ENCODE results near the gene EVA1B. TPM values are rescaled to one million over a fixed set of nuclear protein-coding genes. Genes with fewer than 3 reads are reported as not detected.

EVA1B gene
- total and polyA plus RNA-seq, 2 donors (not counting 3 experiments of a cell fraction or from before 2014, with no cell fraction given), result 64.7 to 132 TPM

GRCh38 chr1:36320291-36320761 is 3.1 kb downstream of the EVA1B start:
- ChIA-PET POLR2A (no interaction called here), CTCF (interaction anchor here (1.1 kb wide), 1 partner anchor 20 kb away, joined by 4 read pairs; no protein-coding TSS in a partner anchor)
- H2AFZ ChIP-seq (ENCODE audit: low read depth, low read length), result no peak overlapping the region
- H3K27ac ChIP-seq (ENCODE audit: insufficient read depth, low read depth, low read length), result no peak overlapping the region
- H3K36me3 ChIP-seq (ENCODE audit: control insufficient read depth in 2 of 2, extremely low read depth in 1 of 2, insufficient read depth in 2 of 2, low read length in 2 of 2), result peaks cover 0 to 5% of the 10 kb centered on the region in 2 experiments
- H3K4me2 ChIP-seq (ENCODE audit: insufficient read depth, low read length), result no peak overlapping the region
- no peak overlapping the region for H3K4me3 ChIP-seq (replicated peaks in 1 of 3; ENCODE audit: insufficient read depth in 1 of 3, low read depth in 1 of 3, low read length in 3 of 3)
- H4K20me1 ChIP-seq (replicated peaks; ENCODE audit: control insufficient read depth, extremely low read depth, insufficient read depth, low read length), result no peaks in the 10 kb centered on the region
- dilution Hi-C loops (cut with MboI; ENCODE audit: extremely low pct_ligation_motif_present, low sequenced_read_pairs), result no loop called here
- H3K79me2 ChIP-seq (ENCODE audit: control insufficient read depth, insufficient read depth, low read length), result peaks cover 14% of the 10 kb centered on the region
- peaks cover 13% of the 10 kb centered on the region for H3K4me1 ChIP-seq (ENCODE audit: control insufficient read depth, extremely low read depth, insufficient read depth, low read length)
- no peaks in the 10 kb centered on the region for H3K9me3 ChIP-seq (replicated peaks; ENCODE audit: control insufficient read depth, insufficient read depth, low read length)
- no TSS peak for BruUV-seq (replicated peaks)
- no peak overlapping the region for H3K9ac ChIP-seq (replicated peaks; ENCODE audit: extremely low read depth, insufficient read depth, low read length)
- H3K9me1 ChIP-seq (replicated peaks; ENCODE audit: control insufficient read depth, extremely low read depth, insufficient read depth, low read length), result no peaks in the 10 kb centered on the region
- no peak for DNase-seq (ENCODE audit: low read depth, low spot score)
- TF ChIP-seq CTCF (IDR thresholded peaks at IDR 0.05; ENCODE audit: extremely low read depth in 1 of 2, insufficient read depth in 1 of 2, low read depth in 1 of 2, low read length in 2 of 2), result no peak
- TF ChIP-seq JUN (IDR thresholded peaks at IDR 0.05; ENCODE audit: borderline replicate concordance, insufficient read depth, insufficient read length, low read depth), result no peak
- no peak for TF ChIP-seq GATA2 (IDR thresholded peaks at IDR 0.05; ENCODE audit: insufficient read depth, insufficient read length, low read depth, low read length)
- TF ChIP-seq POLR2A (IDR thresholded peaks at IDR 0.05; ENCODE audit: low read depth, low read length), result no peak
- TF ChIP-seq MAX (IDR thresholded peaks at IDR 0.05; ENCODE audit: insufficient read depth, insufficient read length), result no peak
- no peak for TF ChIP-seq POLR2AphosphoS5 (IDR thresholded peaks at IDR 0.05; ENCODE audit: insufficient read depth, low read depth, low read length)
- no peak for TF ChIP-seq EZH2 (IDR thresholded peaks at IDR 0.05; ENCODE audit: borderline replicate concordance, low read depth, low read length, severe bottlenecking)
- TF ChIP-seq MYC (IDR thresholded peaks at IDR 0.05; ENCODE audit: low read depth, low read length), result no peak
- intact Hi-C loops (cut with micrococcal nuclease), result no loop called here
- no peak for FAIRE-seq
- H3K27me3 ChIP-seq (ENCODE audit: control insufficient read depth in 2 of 2, insufficient read depth in 2 of 2, low read length in 2 of 2), result no peaks in the 10 kb centered on the region

Data from endothelial cell of umbilical vein (primary cell).